HFFc6 (cell line): ENCODE measurements around the gene TMEM63B. TPM values are rescaled to one million over a fixed set of nuclear protein-coding genes. Genes with fewer than 3 reads are reported as not detected.

Source experiments
- DNase-seq: peaks from one replicate; pipeline ENCODE4 v3.0.0-alpha.2; 2018
- H3K27ac Mint-ChIP-seq: 2 replicates; pipeline ENCODE4 v1.8.0; 2020; ENCODE audit warnings: mild to moderate bottlenecking, mixed read lengths
- H3K27me3 Mint-ChIP-seq: 2 replicates; pipeline ENCODE4 v1.8.0; 2021; ENCODE audit warnings: mild to moderate bottlenecking, moderate library complexity, mixed read lengths; ENCODE audit not compliant: insufficient read depth
- H3K36me3 Mint-ChIP-seq: 2 replicates; pipeline ENCODE4 v1.8.0; 2021; ENCODE audit warnings: low read depth, mixed read lengths
- H3K4me1 Mint-ChIP-seq: 2 replicates; pipeline ENCODE4 v1.8.0; 2020; ENCODE audit warnings: low read depth, mixed read lengths
- H3K4me3 Mint-ChIP-seq: 2 replicates; pipeline ENCODE4 v1.8.0; 2020; ENCODE audit warnings: mild to moderate bottlenecking, moderate library complexity, mixed read lengths
- H3K9me3 Mint-ChIP-seq: 2 replicates; pipeline ENCODE4 v1.8.0; 2020; ENCODE audit warnings: mild to moderate bottlenecking, mixed read lengths
- total RNA-seq, 6 experiments: library from RNA; stranded (reverse); fragmentation: NEBNext Ultra II Directional; extraction: Animal tissue kit (Norgen Biotek cat#: 25700); gene quantifications; 2 replicates in 1 of 6; 3 replicates in 5 of 6; pipeline ENCODE4 v1.2.3, GENCODE V29; 2021
- TF ChIP-seq, protein P1 (sequence below): fragments of 200-600 bp; sonication (generic); IDR thresholded peaks from 2 replicates; pipeline ENCODE4 v1.5.0; 2021; ENCODE audit warnings: antibody characterized with exemption, mild to moderate bottlenecking

The TMEM63B gene
- total RNA-seq, 6 experiments from 2014 or later: 38.3 to 55.1 (median 44.7) TPM

DNA sequence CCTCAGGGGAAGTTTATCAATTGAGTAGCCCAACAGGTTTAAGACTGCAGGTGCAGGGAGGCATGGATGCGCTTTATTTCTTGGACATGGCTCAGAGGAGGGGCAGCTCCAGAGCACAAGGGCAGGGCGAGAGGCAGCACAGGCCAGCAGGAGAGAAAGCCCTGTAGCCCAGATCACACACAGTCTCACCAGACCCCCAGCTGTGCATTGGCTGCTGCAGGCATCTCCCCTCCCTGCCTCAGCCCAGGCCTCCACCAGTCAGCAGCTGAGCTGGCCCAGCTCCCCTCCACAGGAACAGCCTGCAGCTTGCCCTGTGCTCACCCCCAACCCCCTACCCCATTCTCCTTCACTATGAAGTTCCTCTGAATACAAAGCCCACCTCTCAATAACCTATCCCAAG is 24.8 kb upstream of the TMEM63B start:
- Mint-ChIP-seq H3K27ac (no peak overlapping the region), H3K9me3 (no peaks in the 10 kb centered on the region), H3K4me3 (no peak overlapping the region), H3K36me3 (peaks cover 18% of the 10 kb centered on the region), H3K4me1 (peaks cover 21% of the 10 kb centered on the region), H3K27me3 (no peaks in the 10 kb centered on the region; the same call in 1 of the 2 replicates)
- no peak for DNase-seq
- TF ChIP-seq, protein P1, sequence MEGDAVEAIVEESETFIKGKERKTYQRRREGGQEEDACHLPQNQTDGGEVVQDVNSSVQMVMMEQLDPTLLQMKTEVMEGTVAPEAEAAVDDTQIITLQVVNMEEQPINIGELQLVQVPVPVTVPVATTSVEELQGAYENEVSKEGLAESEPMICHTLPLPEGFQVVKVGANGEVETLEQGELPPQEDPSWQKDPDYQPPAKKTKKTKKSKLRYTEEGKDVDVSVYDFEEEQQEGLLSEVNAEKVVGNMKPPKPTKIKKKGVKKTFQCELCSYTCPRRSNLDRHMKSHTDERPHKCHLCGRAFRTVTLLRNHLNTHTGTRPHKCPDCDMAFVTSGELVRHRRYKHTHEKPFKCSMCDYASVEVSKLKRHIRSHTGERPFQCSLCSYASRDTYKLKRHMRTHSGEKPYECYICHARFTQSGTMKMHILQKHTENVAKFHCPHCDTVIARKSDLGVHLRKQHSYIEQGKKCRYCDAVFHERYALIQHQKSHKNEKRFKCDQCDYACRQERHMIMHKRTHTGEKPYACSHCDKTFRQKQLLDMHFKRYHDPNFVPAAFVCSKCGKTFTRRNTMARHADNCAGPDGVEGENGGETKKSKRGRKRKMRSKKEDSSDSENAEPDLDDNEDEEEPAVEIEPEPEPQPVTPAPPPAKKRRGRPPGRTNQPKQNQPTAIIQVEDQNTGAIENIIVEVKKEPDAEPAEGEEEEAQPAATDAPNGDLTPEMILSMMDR: no peak

- no peak for DNase-seq
- no peaks in the 10 kb centered on the region for H3K9me3 Mint-ChIP-seq
- H3K36me3 Mint-ChIP-seq: peaks cover 18% of the 10 kb centered on the region
- H3K27ac Mint-ChIP-seq: no peak overlapping the region
- peaks cover 21% of the 10 kb centered on the region for H3K4me1 Mint-ChIP-seq
- TF ChIP-seq, protein P1: no peak
- no peaks in the 10 kb centered on the region; the same call in 1 of the 2 replicates for H3K27me3 Mint-ChIP-seq
- H3K4me3 Mint-ChIP-seq: no peak overlapping the region
Observed at GRCh38 chr6:44104481-44105021, 22.8 kb upstream of the TMEM63B start.

GRCh38 chr6:44105146-44105545 is 22.2 kb upstream of the TMEM63B start:
- Mint-ChIP-seq H3K27me3 (no peaks in the 10 kb centered on the region; the same call in 1 of the 2 replicates), H3K4me1 (peaks cover 21% of the 10 kb centered on the region), H3K27ac (no peak overlapping the region), H3K9me3 (no peaks in the 10 kb centered on the region), H3K4me3 (no peak overlapping the region), H3K36me3 (peaks cover 18% of the 10 kb centered on the region)
- no peak for DNase-seq
- TF ChIP-seq, protein P1: no peak

DNA sequence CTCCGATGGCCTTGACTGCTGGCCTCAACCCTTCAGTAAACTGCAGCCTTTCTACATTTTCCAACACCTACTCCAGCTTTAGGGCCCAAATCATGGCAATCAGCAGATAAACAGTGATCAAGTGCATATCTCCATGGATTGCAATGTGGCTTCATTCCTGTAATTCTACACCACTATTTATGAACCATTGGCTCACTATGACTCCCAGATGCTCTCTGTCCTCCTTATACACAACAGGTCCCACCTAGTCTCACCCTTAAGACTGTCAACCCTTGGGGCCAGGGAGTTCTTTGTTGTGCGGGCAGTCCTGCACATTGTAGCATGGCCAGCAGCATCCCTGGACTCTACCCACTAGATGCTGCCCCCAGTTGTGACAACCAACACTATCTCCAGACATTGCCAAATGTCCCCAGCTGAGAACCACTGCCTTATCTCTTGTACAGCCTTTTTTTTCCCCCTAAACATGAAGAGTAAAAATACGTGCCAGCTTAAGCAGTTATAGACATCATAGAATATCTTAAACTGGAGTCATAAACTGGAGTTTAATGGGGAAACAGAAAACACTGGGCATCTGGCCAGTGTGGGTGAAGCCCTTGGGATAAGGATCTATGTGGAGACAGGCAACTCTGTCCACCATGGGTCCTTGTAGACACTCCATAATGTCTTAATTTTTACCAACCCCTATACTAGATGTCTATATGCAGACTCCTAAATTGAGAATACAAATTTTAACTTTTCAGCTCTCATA is 21.2 kb upstream of the TMEM63B start:
- Mint-ChIP-seq H3K4me1 (peaks cover 21% of the 10 kb centered on the region), H3K27ac (peak overlapping the region; percentile 62), H3K4me3 (no peak overlapping the region), H3K36me3 (peaks cover 27% of the 10 kb centered on the region), H3K27me3 (no peaks in the 10 kb centered on the region; the same call in 1 of the 2 replicates), H3K9me3 (no peaks in the 10 kb centered on the region)
- DNase-seq: peak; percentile 22
- TF ChIP-seq, protein P1: no peak

DNA sequence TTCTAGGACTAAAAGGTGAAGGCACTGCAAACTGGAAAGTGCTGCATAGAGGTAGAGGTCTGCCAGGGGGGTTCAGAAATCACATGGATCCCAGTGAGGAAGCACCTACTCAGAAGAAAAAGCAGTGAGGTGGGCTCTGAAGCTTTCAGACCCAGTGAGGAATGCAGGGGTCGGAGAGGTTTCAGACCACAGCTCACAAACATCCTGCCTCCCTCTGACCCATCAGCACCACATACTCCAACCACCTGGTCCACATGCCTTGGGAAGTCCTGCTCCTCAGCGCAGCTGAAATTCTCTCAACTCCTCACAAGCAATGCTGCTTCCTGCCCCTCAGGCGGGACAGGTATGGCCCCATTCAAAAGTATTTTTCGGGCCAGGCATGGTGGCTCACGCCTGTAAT is 20.3 kb upstream of the TMEM63B start:
- Mint-ChIP-seq H3K27me3 (no peaks in the 10 kb centered on the region; the same call in 1 of the 2 replicates), H3K4me1 (peaks cover 21% of the 10 kb centered on the region), H3K9me3 (no peaks in the 10 kb centered on the region), H3K4me3 (no peak overlapping the region), H3K27ac (peak overlapping the region; percentile 25; the same call in 1 of the 2 replicates), H3K36me3 (peaks cover 34% of the 10 kb centered on the region)
- no peak for DNase-seq
- TF ChIP-seq, protein P1: no peak
